Activated effector memory CD4-positive, alpha-beta T cell treated with anti-CD3 and anti-CD28 coated beads, Interleukin-2, amount 50 U/mL, for 16 hours (primary cell): ENCODE results near the gene ME2.
A peak's percentile ranks its signal among the peaks of the same experiment; 100 is the strongest.
"Not testable (repeated sequence)": the region's sequence is repeated elsewhere in the genome, so short reads cannot be mapped to it uniquely, and the experiment has no call there.

ENCODE experiments used
- DNase-seq: peaks from one replicate; pipeline ENCODE4 v3.0.0-alpha.2; 2020

Gene ME2

GRCh38 chr18:50878345-50879301, at the start of gene ME2:
Gene ME2 (plus strand): TSS chr18:50879118. CDS start chr18:50895821, 16,703 bp downstream.
- DNase-seq = peak; percentile 96

GRCh38 chr18:50829644-50830043, 49.3 kb upstream of the ME2 start:
- DNase-seq = no peak

- DNase-seq = no peak
These were observed 48.4 kb upstream of the ME2 start for GRCh38 chr18:50830544-50830943.

- DNase-seq = no peak
These were observed 46.2 kb upstream of the ME2 start for GRCh38 chr18:50832754-50833153.

- DNase-seq = not testable (repeated sequence)
These were observed 45.4 kb upstream of the ME2 start for GRCh38 chr18:50833496-50833895.

- DNase-seq = no peak
These were observed 42.4 kb upstream of the ME2 start for GRCh38 chr18:50836521-50836957.

- DNase-seq = no peak
These were observed 39.6 kb upstream of the ME2 start for GRCh38 chr18:50839341-50839740.

- DNase-seq = no peak
These were observed 38.9 kb upstream of the ME2 start for GRCh38 chr18:50839996-50840395.

- no peak for DNase-seq
These were observed 36.1 kb upstream of the ME2 start for GRCh38 chr18:50842846-50843245.

- DNase-seq = no peak
These were observed 34.4 kb upstream of the ME2 start for GRCh38 chr18:50844554-50844953.

GRCh38 chr18:50844960-50845359, 34.0 kb upstream of the ME2 start:
- no peak for DNase-seq

- DNase-seq = no peak
These were observed 31.7 kb upstream of the ME2 start for GRCh38 chr18:50847192-50847591.

- no peak for DNase-seq
These were observed 30.8 kb upstream of the ME2 start for GRCh38 chr18:50848061-50848551.

- no peak for DNase-seq
These were observed 29.9 kb upstream of the ME2 start for GRCh38 chr18:50848991-50849390.

GRCh38 chr18:50849419-50849821, 29.5 kb upstream of the ME2 start:
- DNase-seq = no peak

- DNase-seq = no peak
These were observed 28.4 kb upstream of the ME2 start for GRCh38 chr18:50850307-50851065.

- no peak for DNase-seq
These were observed 25.1 kb upstream of the ME2 start for GRCh38 chr18:50853863-50854271.

- no peak for DNase-seq
These were observed 22.8 kb upstream of the ME2 start for GRCh38 chr18:50855976-50856757.

- DNase-seq = not testable (repeated sequence)
These were observed 21.8 kb upstream of the ME2 start for GRCh38 chr18:50857166-50857565.

GRCh38 chr18:50857694-50858093, 21.2 kb upstream of the ME2 start:
- no peak for DNase-seq

GRCh38 chr18:50859793-50860555, 18.9 kb upstream of the ME2 start:
- DNase-seq = no peak

GRCh38 chr18:50861617-50862016, 17.3 kb upstream of the ME2 start:
- DNase-seq = no peak
